SK-N-MC (cell line): Measurements from ENCODE around the gene TMEM101.

Experiments
- DNase-seq: peaks from one replicate; pipeline ENCODE4 v3.0.0-alpha.2; 2011; ENCODE audit warnings: low read depth, low spot score
- H3K27ac ChIP-seq: fragments of 200-600 bp; sonication (generic); 2 replicates; pipeline ENCODE4 v1.5.1; 2016; ENCODE audit warnings: mixed run types
- H3K36me3 ChIP-seq: fragments of 200-600 bp; sonication (generic); 2 replicates; pipeline ENCODE4 v1.6.1; 2017; ENCODE audit warnings: antibody characterized with exemption, low read length, mixed read lengths; ENCODE audit not compliant: insufficient read depth
- H3K4me3 ChIP-seq: fragments of 200-600 bp; sonication (generic); 2 replicates; pipeline ENCODE4 v1.5.1; 2016
- H3K9ac ChIP-seq: fragments of 200-600 bp; sonication (generic); 2 replicates; pipeline ENCODE4 v1.8.0; 2017; ENCODE audit warnings: mixed run types, mixed read lengths; ENCODE audit not compliant: insufficient read length
- H3K9me3 ChIP-seq: fragments of 200-600 bp; sonication (generic); 2 replicates; pipeline ENCODE4 v1.6.1; 2017; ENCODE audit warnings: low read depth, mild to moderate bottlenecking, antibody characterized with exemption, low read length, moderate library complexity, mixed read lengths
- EZH2 ChIP-seq: fragments of 200-600 bp; sonication (generic); IDR thresholded peaks from one replicate; pipeline ENCODE4 v1.6.1; 2017; ENCODE audit warnings: antibody characterized with exemption
- FOXP2 ChIP-seq: optimal IDR thresholded peaks from 2 replicates; pipeline ENCODE3; 2011; ENCODE audit warnings: mild to moderate bottlenecking, moderate library complexity; ENCODE audit not compliant: insufficient read depth; ENCODE audit errors: extremely low read length, control extremely low read depth
- POLR2AphosphoS5 ChIP-seq: IDR thresholded peaks from 2 replicates; pipeline ENCODE4 v1.6.1; 2012; ENCODE audit warnings: mild to moderate bottlenecking, low read depth, low read length, borderline replicate concordance

TMEM101 gene

DNA sequence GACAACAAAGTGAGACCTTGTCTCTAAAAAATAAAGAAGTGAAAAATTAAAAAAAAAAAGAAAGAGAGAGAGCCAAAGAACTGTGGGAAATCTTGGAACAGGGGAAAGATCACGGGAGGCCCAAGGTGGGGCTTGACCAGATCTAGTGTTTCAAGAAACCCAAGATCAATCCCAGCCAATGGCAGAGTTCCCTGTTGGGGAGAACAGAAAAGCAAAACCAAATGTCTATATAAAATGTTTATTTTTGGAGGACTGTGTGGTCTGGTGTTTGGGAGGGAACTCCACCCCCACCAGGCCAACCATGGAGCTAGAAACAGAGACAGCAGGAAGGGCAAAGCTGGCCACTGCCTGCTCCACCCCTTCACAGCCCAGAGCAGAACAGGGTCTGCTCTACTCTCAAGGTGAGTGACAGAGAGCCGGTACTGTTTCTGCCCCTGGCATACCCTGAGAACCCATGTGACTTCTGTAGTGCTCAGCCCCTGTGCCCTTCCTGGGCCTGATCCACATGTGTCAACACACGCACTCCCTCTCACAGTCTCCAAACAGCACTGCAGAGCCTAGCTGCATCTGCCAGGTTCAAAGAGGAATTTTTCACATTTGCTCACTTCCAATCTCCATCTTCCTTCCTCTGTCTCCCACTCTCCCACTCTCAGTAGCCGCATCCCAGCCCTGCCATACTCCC, 3.7 kb downstream of the TMEM101 start:
- no peak overlapping the region for H3K27ac ChIP-seq
- TF ChIP-seq EZH2 (no peak), POLR2AphosphoS5 (no peak), FOXP2 (no peak)
- H3K9me3 ChIP-seq, result no peaks in the 10 kb centered on the region
- no peak overlapping the region for H3K4me3 ChIP-seq
- DNase-seq, result no peak
- no peak overlapping the region for H3K9ac ChIP-seq
- H3K36me3 ChIP-seq, result no peaks in the 10 kb centered on the region; the same call in 1 of the 2 replicates

DNA sequence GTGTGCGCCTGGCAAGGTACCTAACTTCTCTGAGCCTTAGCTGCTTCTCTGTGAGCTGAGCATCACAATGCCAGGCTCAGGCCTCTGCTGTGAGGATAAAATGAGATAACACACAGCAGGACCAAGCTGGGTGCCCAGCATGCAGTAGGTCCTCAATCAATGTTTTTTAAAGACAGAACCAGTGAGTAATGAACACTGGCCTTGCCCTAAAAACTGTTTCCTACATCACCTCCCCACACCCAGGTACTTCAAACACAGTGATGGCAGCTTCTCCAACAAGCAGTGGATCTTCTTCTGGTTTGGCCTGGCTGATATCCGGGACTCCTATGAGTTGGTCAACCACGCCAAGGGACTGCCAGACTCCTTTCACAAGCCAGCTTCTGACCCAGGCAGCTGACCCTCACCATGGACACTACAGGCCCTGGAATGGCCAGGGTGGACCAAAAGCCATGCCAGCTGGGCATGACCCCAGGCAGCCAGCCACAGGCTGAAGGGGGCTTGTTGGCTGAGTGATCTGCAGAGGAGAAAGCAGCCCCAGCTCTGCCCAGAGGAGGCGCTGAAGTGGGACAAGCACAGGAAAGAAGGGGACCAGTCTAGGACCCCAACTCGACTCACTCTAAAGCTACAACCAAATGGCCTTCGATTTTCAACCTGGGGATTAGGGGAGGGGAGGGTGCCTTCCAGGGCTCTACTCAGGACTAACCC, 6.4 kb downstream of the TMEM101 start:
- no peaks in the 10 kb centered on the region for H3K9me3 ChIP-seq
- no peak overlapping the region for H3K9ac ChIP-seq
- H3K4me3 ChIP-seq, result peak overlapping the region; percentile 80; the same call in 1 of the 2 replicates
- TF ChIP-seq EZH2 (no peak), POLR2AphosphoS5 (no peak), FOXP2 (no peak)
- H3K36me3 ChIP-seq, result no peaks in the 10 kb centered on the region; the same call in 1 of the 2 replicates
- no peak for DNase-seq
- no peak overlapping the region for H3K27ac ChIP-seq

DNA sequence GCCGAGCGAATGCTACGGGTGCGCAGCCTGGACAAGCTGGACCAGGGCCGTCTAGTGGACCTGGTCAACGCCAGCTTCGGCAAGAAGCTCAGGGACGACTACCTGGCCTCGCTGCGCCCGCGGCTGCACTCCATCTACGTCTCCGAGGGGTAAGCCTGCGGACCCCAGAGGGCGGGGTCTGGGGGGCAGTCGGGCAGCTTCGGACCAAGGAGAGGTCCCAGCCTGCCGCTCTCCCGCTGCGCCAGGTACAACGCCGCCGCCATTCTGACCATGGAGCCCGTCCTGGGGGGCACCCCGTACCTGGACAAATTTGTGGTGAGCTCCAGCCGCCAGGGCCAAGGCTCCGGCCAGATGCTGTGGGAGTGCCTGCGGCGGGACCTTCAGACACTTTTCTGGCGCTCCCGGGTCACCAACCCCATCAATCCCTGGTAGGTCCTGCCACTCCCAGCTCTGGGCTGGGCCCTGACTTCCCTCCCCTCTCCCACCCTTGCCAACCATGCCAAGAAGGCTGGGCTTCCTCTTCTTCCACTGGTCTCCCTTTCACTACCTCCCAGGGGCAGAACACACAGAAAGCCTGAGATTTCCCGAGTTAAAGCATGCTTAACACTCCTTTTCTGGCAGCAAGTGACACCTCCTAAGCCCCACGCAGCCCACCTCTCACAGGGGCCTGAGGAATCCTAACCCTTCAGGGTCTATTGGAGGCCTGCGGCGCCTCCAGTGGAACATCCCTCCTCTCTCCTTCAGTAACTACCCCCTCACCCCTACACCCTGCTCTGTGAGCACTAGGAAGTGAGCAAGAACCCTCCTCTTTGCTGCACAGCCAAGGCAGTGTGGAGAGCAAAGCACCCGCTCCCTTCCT, 7.2 kb downstream of the TMEM101 start:
- H3K36me3 ChIP-seq, result no peaks in the 10 kb centered on the region; the same call in 1 of the 2 replicates
- H3K9me3 ChIP-seq, result no peaks in the 10 kb centered on the region
- peak overlapping the region; percentile 30 for H3K9ac ChIP-seq
- DNase-seq, result no peak
- peak overlapping the region; percentile 80 for H3K4me3 ChIP-seq
- TF ChIP-seq EZH2, result no peak
- TF ChIP-seq POLR2AphosphoS5, result no peak
- H3K27ac ChIP-seq, result no peak overlapping the region

DNA sequence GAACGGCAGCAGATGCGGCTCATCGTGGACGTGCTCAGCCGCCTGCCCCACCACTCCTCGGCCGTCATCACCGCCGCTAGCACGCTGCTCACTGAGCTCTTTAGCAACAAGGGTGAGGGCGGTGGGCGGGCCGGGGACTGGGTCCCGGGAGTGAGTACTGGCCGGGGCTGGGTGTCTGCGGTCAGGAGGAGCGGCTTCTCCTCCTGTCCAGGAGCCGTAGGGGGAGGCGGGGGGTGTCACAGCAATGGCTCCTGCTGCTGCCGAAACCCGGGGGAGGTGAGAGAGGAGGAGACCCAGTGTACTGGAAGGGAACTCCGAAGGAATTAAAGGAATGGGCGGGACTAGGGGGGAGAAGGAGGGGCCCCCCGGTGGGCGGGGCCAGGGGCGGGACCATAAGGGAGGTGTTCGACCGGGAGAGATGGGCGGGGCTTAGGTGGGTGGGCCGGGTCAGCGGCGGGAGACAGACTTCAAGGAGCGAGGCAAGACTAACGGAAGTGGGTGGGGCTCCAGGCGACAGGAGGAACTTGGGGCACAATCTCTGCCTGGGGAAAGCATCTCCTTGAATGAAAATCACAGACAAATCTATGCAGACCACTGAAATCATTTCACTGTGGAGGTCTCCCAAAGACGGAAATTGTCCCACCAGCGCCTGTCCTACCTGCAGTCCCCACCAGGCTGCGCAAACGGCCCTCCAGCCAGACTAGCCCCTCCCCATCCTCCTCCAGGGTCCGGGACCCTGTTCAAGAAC, 8.0 kb downstream of the TMEM101 start:
- TF ChIP-seq POLR2AphosphoS5 (peak; percentile 48; the same call in 1 of the 2 replicates), EZH2 (no peak)
- H3K9me3 ChIP-seq, result no peaks in the 10 kb centered on the region
- H3K9ac ChIP-seq, result peak overlapping the region; percentile 32
- H3K36me3 ChIP-seq, result no peaks in the 10 kb centered on the region; the same call in 1 of the 2 replicates
- no peak overlapping the region for H3K27ac ChIP-seq
- H3K4me3 ChIP-seq, result peak overlapping the region; percentile 80
- DNase-seq, result peak; percentile 90

DNA sequence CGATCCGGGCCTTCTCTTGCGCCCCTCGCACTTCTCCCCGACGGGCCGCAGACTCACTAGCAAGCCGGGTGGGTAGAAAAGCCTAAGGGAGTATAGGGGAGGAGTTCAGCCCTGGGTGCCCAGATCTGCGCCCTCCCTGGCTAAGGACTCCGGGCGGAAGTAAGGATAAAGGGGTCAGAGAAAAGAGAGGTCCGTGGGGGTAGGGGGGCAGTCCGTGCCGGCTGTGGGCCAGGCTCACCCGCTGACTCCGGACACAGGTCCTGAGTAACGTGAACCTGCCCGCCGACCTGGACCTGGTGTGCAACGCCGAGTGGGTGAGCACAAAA, 8.5 kb downstream of the TMEM101 start:
- Histone ChIP-seq H3K9me3 (no peaks in the 10 kb centered on the region), H3K9ac (peak overlapping the region; percentile 32), H3K36me3 (no peaks in the 10 kb centered on the region), H3K4me3 (peak overlapping the region; percentile 80), H3K27ac (no peak overlapping the region)
- TF ChIP-seq FOXP2 (no peak), POLR2AphosphoS5 (no peak), EZH2 (no peak)
- no peak for DNase-seq

DNA sequence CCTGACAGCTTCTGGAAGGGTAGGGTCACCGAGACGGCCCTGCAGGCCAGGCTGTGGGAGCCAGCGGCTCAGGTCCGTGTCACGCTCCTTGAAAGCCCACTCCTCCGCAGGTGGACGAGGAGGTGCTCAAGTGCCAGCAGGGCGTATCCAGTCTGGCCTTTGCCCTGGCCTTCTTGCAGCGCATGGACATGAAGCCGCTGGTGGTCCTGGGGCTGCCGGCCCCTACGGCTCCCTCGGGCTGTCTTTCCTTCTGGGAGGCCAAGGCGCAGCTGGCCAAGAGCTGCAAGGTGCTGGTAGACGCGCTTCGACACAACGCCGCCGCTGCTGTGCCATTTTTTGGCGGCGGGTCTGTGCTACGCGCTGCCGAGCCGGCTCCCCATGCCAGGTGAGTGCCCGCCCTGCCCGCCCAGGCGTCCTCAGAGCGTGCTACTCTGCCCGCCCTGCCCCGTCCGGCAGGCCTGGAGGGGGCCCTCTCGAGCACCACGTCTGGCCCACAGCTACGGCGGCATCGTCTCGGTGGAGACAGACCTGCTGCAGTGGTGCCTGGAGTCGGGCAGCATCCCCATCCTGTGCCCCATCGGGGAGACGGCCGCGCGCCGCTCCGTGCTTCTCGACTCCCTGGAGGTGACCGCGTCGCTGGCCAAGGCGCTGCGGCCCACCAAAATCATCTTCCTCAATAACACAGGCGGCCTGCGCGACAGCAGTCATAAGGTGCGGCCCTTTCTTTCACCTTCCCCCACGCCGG, 9.1 kb downstream of the TMEM101 start:
- H3K36me3 ChIP-seq, result no peaks in the 10 kb centered on the region
- H3K9me3 ChIP-seq, result no peaks in the 10 kb centered on the region
- no peak overlapping the region for H3K27ac ChIP-seq
- peak overlapping the region; percentile 26 for H3K9ac ChIP-seq
- peak overlapping the region; percentile 80 for H3K4me3 ChIP-seq
- no peak for DNase-seq
- TF ChIP-seq FOXP2, result no peak
- TF ChIP-seq EZH2, result no peak
- no peak for TF ChIP-seq POLR2AphosphoS5

DNA sequence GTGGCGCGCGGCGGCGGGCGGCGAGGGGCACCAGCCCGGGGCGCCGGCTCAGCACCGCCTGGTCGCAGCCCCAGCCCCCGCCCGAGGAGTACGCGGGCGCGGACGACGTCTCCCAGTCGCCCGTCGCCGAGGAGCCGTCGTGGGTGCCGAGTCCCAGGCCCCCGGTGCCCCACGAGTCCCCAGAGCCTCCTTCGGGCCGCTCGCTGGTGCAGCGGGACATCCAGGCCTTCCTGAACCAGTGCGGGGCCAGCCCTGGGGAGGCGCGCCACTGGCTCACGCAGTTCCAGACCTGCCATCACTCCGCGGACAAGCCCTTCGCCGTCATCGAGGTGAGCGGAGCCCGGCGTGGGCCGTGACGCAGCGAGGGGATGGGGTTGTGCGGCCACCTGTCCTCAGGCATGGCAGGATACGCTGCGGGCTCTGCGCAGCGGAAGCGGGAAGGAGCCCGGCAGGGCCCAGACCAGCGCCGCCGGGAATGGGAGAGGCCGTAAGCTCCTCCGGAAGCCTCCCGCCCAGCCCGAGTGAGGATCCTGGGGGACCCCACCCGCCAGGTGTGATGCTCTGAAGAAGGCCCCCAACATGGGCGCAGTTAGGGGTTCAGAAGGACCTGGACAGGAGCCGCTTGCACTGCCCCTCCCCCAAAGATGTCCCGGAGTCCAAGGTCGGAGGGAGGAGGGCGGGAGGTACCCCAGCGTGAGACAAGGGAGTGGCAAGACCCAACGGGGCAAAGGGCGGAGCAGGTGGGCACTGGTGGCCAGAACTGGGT, 9.8 kb downstream of the TMEM101 start:
- H3K9ac ChIP-seq, result no peak overlapping the region
- no peak overlapping the region for H3K4me3 ChIP-seq
- no peak for DNase-seq
- H3K36me3 ChIP-seq, result no peaks in the 10 kb centered on the region
- H3K9me3 ChIP-seq, result no peaks in the 10 kb centered on the region
- H3K27ac ChIP-seq, result no peak overlapping the region
- TF ChIP-seq EZH2, result no peak
